OCI-LY7 (cell line): ENCODE data around the gene ARHGAP24.

Experiments used
- CTCF ChIP-seq: fragments of 200-600 bp; sonication (generic); conservative IDR thresholded peaks from 2 replicates; pipeline ENCODE4 v1.5.1; 2014; ENCODE audit warnings: mild to moderate bottlenecking, antibody characterized with exemption, low read length, moderate library complexity, mixed read lengths
- EZH2phosphoT487 ChIP-seq: fragments of 200-600 bp; sonication (generic); IDR thresholded peaks from 2 replicates; pipeline ENCODE4 v1.6.1; 2018; ENCODE audit warnings: low read depth, borderline replicate concordance, mild to moderate bottlenecking, mixed run types, antibody characterized with exemption, low read length, moderate library complexity, mixed read lengths

GRCh38 chr4:85966373-85966772 lies 491.4 kb downstream of the ARHGAP24 start:
- no peak for TF ChIP-seq CTCF
- no peak for TF ChIP-seq EZH2phosphoT487
